Panc1 (cell line): ENCODE measurements around the gene LRRC25. TPM values are rescaled to one million over a fixed set of nuclear protein-coding genes. Genes with fewer than 3 reads are reported as not detected.

Source experiments
- ATAC-seq: fragments of 200-7000 bp; cut with Tn5 transposase; 2 replicates; pipeline ENCODE4 v1.9.1; 2020; ENCODE audit warnings: mild to moderate bottlenecking, moderate library complexity
- BruUV-seq: library from RNA; stranded (reverse); fragments of 400-500 nt; replicated peaks from 2 replicates; lab custom pipeline; 2021; lab: Mats Ljungman, UMichigan
- CTCF ChIA-PET: fragments of 300-600 bp; sonication (Branson Sonifier 250); formaldehyde crosslinking; loops from one replicate; lab custom pipeline; 2022; ENCODE audit warnings: antibody characterized with exemption; lab: Charles Lee
- POLR2A ChIA-PET: fragments of 300-600 bp; sonication (Branson Sonifier 250); formaldehyde crosslinking; loops from one replicate; lab custom pipeline; 2022; ENCODE audit warnings: antibody characterized with exemption; lab: Charles Lee
- DNase-seq: peaks from one replicate; pipeline ENCODE4 v3.0.0-alpha.2; 2010; ENCODE audit warnings: low read depth, low spot score
- H3K27ac ChIP-seq: 2 replicates; pipeline ENCODE4 v1.5.1; 2011; ENCODE audit warnings: mild to moderate bottlenecking, low read length, inconsistent platforms
- H3K27me3 ChIP-seq: fragments of 200-500 bp; sonication (Bioruptor generic); 2 replicates; pipeline ENCODE4 v1.6.0; 2014; ENCODE audit warnings: low read length, inconsistent platforms; ENCODE audit not compliant: control insufficient read depth, insufficient read depth
- H3K36me3 ChIP-seq: fragments of 200-500 bp; sonication (Bioruptor generic); 2 replicates; pipeline ENCODE4 v1.5.1; 2014; ENCODE audit warnings: inconsistent platforms, mild to moderate bottlenecking, low read length, moderate library complexity; ENCODE audit not compliant: control insufficient read depth, insufficient read depth
- H3K4me1 ChIP-seq: 2 replicates; pipeline ENCODE4 v1.5.1; 2011; ENCODE audit warnings: inconsistent platforms, mild to moderate bottlenecking, low read length, moderate library complexity; ENCODE audit not compliant: control insufficient read depth, insufficient read depth
- H3K4me3 ChIP-seq, 2 experiments: 2 replicates each; pipeline ENCODE4 v1.5.1; 2011 to 2012; ENCODE audit warnings: low read depth in 2 of 2, low read length in 2 of 2, mild to moderate bottlenecking in 2 of 2, inconsistent platforms in 1 of 2, moderate library complexity in 1 of 2
- H3K9me3 ChIP-seq: fragments of 200-500 bp; sonication (Bioruptor generic); 2 replicates; pipeline ENCODE4 v1.5.1; 2014; ENCODE audit warnings: low read depth, mild to moderate bottlenecking, inconsistent platforms, low read length, moderate library complexity; ENCODE audit not compliant: control insufficient read depth, insufficient read depth
- POLR2AphosphoS5 ChIP-seq: IDR thresholded peaks from 2 replicates; pipeline ENCODE4 v1.6.1; 2012; ENCODE audit warnings: mild to moderate bottlenecking, low read depth, low read length, moderate library complexity
- SIN3A ChIP-seq: IDR thresholded peaks from 2 replicates; pipeline ENCODE4 v1.6.1; 2012; ENCODE audit warnings: low read depth, mild to moderate bottlenecking, low read length, moderate library complexity, borderline replicate concordance; ENCODE audit not compliant: insufficient read depth
- TCF7L2 ChIP-seq: IDR thresholded peaks from 2 replicates; pipeline ENCODE4 v1.6.1; 2011; ENCODE audit warnings: mild to moderate bottlenecking, low read depth, low read length, inconsistent platforms
- in situ Hi-C: cut with HindIII; loops from 2 replicates; pipeline ENCODE4 v1.10.0; 2016; ENCODE audit warnings: low sequenced_read_pairs, low pct_unique_long_range_greater_than_20kb
- intact Hi-C: fragments of 100-400 bp; cut with micrococcal nuclease; formaldehyde crosslinking; loops from one replicate; pipeline ENCODE4 v1.10.0; 2022; ENCODE audit not compliant: unreplicated experiment
- total RNA-seq: library from RNA; stranded (reverse); gene quantifications from one replicate; pipeline ENCODE4 v1.2.1, GENCODE V29; 2021; ENCODE audit not compliant: unreplicated experiment
- TF ChIP-seq, protein P1 (sequence below), 2 experiments: IDR thresholded peaks; 2 replicates each; pipeline ENCODE4 v1.6.1; 2011 to 2012; ENCODE audit warnings: low read depth in 2 of 2, control low read depth in 1 of 2, low read length in 1 of 2, mild to moderate bottlenecking in 1 of 2, moderate library complexity in 1 of 2; ENCODE audit not compliant: insufficient read depth in 1 of 2
- TF ChIP-seq, protein P2 (sequence below): fragments of 450-650 bp; IDR thresholded peaks from 2 replicates; pipeline ENCODE4 v1.5.1; 2017; ENCODE audit warnings: mild to moderate bottlenecking

LRRC25 gene
- total RNA-seq, 1 experiment from 2014 or later = 0.15 TPM

DNA sequence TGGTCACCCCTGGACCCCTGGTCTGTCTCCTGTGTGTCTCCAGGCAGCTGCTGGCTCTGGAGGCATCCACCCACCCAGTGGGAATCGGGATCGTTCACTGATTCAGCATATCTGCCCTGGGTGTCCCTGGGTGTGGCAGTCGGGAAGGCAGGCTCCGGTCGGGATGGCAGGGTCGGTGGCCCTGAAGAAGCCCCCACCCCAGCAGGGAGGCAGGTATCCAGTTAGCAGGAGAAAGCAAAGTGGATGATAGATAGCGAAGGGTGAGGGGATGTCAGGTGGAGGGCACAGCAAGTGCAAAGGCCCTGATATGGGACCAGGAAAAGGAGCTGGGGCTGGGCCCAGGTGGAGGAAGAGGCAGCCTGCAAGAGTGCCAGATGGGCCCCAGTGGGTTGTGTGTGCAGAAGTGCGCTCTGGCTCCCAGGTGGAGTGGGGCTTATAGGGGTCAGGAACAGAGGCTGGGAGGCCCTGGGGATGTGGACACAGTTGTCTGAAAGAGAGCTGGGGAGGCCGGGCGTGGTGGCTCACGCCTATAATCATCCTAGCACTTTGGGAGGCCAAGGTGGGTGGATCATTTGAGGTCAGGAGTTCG is 24.0 kb upstream of the LRRC25 start:
- H3K9me3 ChIP-seq = no peaks in the 10 kb centered on the region
- H3K36me3 ChIP-seq = peaks cover 2% of the 10 kb centered on the region; the same call in 1 of the 2 replicates
- intact Hi-C loops (no loop called here), in situ Hi-C loops (no loop called here)
- ATAC-seq (no peak), DNase-seq (no peak)
- H3K27me3 ChIP-seq = no peaks in the 10 kb centered on the region
- POLR2A ChIA-PET = interaction anchor here (0.5 kb wide), 1 partner anchor 142 kb away, joined by 13 read pairs; no protein-coding TSS in a partner anchor
- peaks cover 42% of the 10 kb centered on the region for H3K4me1 ChIP-seq
- peak overlapping the region; percentile 65 to 73 for H3K4me3 ChIP-seq
- TF ChIP-seq SIN3A (no peak), POLR2AphosphoS5 (no peak), TCF7L2 (no peak)
- TF ChIP-seq, protein P1, sequence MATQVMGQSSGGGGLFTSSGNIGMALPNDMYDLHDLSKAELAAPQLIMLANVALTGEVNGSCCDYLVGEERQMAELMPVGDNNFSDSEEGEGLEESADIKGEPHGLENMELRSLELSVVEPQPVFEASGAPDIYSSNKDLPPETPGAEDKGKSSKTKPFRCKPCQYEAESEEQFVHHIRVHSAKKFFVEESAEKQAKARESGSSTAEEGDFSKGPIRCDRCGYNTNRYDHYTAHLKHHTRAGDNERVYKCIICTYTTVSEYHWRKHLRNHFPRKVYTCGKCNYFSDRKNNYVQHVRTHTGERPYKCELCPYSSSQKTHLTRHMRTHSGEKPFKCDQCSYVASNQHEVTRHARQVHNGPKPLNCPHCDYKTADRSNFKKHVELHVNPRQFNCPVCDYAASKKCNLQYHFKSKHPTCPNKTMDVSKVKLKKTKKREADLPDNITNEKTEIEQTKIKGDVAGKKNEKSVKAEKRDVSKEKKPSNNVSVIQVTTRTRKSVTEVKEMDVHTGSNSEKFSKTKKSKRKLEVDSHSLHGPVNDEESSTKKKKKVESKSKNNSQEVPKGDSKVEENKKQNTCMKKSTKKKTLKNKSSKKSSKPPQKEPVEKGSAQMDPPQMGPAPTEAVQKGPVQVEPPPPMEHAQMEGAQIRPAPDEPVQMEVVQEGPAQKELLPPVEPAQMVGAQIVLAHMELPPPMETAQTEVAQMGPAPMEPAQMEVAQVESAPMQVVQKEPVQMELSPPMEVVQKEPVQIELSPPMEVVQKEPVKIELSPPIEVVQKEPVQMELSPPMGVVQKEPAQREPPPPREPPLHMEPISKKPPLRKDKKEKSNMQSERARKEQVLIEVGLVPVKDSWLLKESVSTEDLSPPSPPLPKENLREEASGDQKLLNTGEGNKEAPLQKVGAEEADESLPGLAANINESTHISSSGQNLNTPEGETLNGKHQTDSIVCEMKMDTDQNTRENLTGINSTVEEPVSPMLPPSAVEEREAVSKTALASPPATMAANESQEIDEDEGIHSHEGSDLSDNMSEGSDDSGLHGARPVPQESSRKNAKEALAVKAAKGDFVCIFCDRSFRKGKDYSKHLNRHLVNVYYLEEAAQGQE (IDR thresholded peaks at IDR 0.05; ENCODE audit: insufficient read depth in 1 of 2, low read depth in 2 of 2, low read length in 1 of 2) = no peak
- TF ChIP-seq, protein P2, sequence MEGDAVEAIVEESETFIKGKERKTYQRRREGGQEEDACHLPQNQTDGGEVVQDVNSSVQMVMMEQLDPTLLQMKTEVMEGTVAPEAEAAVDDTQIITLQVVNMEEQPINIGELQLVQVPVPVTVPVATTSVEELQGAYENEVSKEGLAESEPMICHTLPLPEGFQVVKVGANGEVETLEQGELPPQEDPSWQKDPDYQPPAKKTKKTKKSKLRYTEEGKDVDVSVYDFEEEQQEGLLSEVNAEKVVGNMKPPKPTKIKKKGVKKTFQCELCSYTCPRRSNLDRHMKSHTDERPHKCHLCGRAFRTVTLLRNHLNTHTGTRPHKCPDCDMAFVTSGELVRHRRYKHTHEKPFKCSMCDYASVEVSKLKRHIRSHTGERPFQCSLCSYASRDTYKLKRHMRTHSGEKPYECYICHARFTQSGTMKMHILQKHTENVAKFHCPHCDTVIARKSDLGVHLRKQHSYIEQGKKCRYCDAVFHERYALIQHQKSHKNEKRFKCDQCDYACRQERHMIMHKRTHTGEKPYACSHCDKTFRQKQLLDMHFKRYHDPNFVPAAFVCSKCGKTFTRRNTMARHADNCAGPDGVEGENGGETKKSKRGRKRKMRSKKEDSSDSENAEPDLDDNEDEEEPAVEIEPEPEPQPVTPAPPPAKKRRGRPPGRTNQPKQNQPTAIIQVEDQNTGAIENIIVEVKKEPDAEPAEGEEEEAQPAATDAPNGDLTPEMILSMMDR = no peak
- BruUV-seq = no TSS peak
- CTCF ChIA-PET = no interaction called here
- peak overlapping the region; percentile 71 for H3K27ac ChIP-seq

DNA sequence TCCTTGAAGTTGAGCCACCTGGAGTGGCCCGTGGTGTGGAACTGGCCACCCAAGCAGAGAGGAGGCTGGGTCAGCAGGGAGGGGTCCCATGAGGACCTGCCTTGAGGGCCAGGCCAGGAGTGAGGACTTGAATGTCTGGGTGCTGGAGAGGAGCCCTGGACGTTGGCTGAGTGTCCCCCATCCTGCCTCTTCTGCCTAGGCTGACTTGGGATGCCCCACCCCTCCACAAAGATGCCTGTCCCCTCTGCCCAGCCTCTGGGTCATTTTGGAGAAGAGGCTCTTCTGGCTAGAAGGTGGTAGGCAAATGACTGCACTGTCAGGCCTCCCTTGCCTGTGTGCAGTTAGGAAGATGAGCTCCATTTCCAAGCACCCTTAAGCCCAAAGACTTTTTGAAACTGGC is 23.5 kb upstream of the LRRC25 start:
- no peak for ATAC-seq
- CTCF ChIA-PET = no interaction called here

More for the DNA sequence above, 23.5 kb upstream of the LRRC25 start:
- Histone ChIP-seq H3K9me3 (no peaks in the 10 kb centered on the region), H3K27ac (peak overlapping the region; percentile 71), H3K36me3 (peaks cover 2% of the 10 kb centered on the region; the same call in 1 of the 2 replicates), H3K27me3 (no peaks in the 10 kb centered on the region), H3K4me1 (peaks cover 39% of the 10 kb centered on the region), H3K4me3 (peak overlapping the region; percentile 65 to 73)
- POLR2A ChIA-PET = interaction anchor here (0.5 kb wide), 2 partner anchors 141 to 283 kb away, joined by 4 to 13 read pairs; no protein-coding TSS in a partner anchor
- intact Hi-C loops (no loop called here), in situ Hi-C loops (no loop called here)
- BruUV-seq = no TSS peak
- DNase-seq = no peak
- TF ChIP-seq, protein P1 (IDR thresholded peaks at IDR 0.05; ENCODE audit: insufficient read depth in 1 of 2, low read depth in 2 of 2, low read length in 1 of 2) = no peak
- TF ChIP-seq SIN3A (no peak), POLR2AphosphoS5 (no peak), TCF7L2 (no peak)
- TF ChIP-seq, protein P2 = no peak
